Right lobe of liver (tissue), 6 donors: ENCODE data around the gene AGTRAP. TPM values are rescaled to one million over a fixed set of nuclear protein-coding genes. Genes with fewer than 3 reads are reported as not detected.

Source experiments
- ATAC-seq, 4 donors: fragments of 200-7000 bp; cut with Tn5 transposase; one replicate each; pipeline ENCODE4 v1.9.1; 2020; ENCODE audit warnings: mild to moderate bottlenecking in 4 of 4, moderate library complexity in 4 of 4
- DNase-seq, 3 donors: peaks; one replicate each; pipeline ENCODE4 v3.0.0-alpha.2; 2020
- H3K27ac ChIP-seq, 3 donors: fragments of 200-600 bp; one replicate each; pipeline ENCODE4 v1.8.0; 2022
- H3K27me3 ChIP-seq, 2 donors: fragments of 200-600 bp; one replicate each; pipeline ENCODE4 v1.8.0; 2022
- H3K36me3 ChIP-seq, 4 donors: fragments of 200-600 bp; sonication (generic) in 1 of 4; one replicate each; pipeline versions ENCODE4 v1.5.1 to v1.8.0; 2017 to 2022; ENCODE audit warnings: control low read depth in 1 of 4
- H3K4me1 ChIP-seq, 4 donors: fragments of 200-600 bp; sonication (generic) in 1 of 4; one replicate each; pipeline versions ENCODE4 v1.5.1 to v1.8.0; 2017 to 2022; ENCODE audit warnings: control low read depth in 1 of 4
- H3K4me3 ChIP-seq, 3 donors: fragments of 200-600 bp; one replicate each; pipeline ENCODE4 v1.8.0; 2022
- H3K9me3 ChIP-seq, 4 donors: fragments of 200-600 bp; sonication (generic) in 1 of 4; one replicate each; pipeline versions ENCODE4 v1.5.1 to v1.8.0; 2017 to 2022; ENCODE audit warnings: control low read depth in 1 of 4
- POLR2A ChIP-seq: fragments of 450-650 bp; IDR thresholded peaks from one replicate; pipeline ENCODE4 v1.6.1; 2017; ENCODE audit warnings: antibody characterized with exemption, mild to moderate bottlenecking
- WGBS: methylation state at CpG from one replicate; pipeline ENCODE4 v1.1.6; 2018; ENCODE audit warnings: low coverage, low lambda C conversion rate; ENCODE audit not compliant: insufficient coverage; ENCODE audit errors: missing lambda C conversion rate; 5-methylcytosine and 5-hydroxymethylcytosine counted together
- intact Hi-C, 2 donors: fragments of 100-400 bp; cut with DNase I; formaldehyde crosslinking; loops; one replicate each; pipeline versions ENCODE4 v1.11.2 to v1.14.1; 2022
- total RNA-seq, 6 experiments: library from RNA; depleted of rRNA in 2 of 6; stranded (reverse); fragments of >200 nt in 2 of 6; fragmentation: NEBNext Ultra II Directional in 3 of 6; extraction: Animal tissue kit (Norgen Biotek cat#: 25700) in 3 of 6; gene quantifications; one replicate each; pipeline versions ENCODE4 v1.1.0 to v1.2.4, GENCODE V29; 2016 to 2023
- TF ChIP-seq, protein P1 (sequence below), 4 donors: fragments of 200-600 bp in 3 of 4; fragments of 450-650 bp in 1 of 4; IDR thresholded peaks; one replicate each; pipeline versions ENCODE4 v1.5.1 to v1.8.0; 2016 to 2022; ENCODE audit warnings: antibody characterized with exemption in 4 of 4, mild to moderate bottlenecking in 2 of 4
- donor health status: DM: no; HTN: yes; CAD: no.
- donor health status: DM: no; HTN: no; CAD: no.
- donor health status: DM: no; HTN: no; CAD: no.
- donor health status: DM: no; HTN: yes; CAD: no.
- donor health status: DM: no; HTN: yes; CAD: no.

The AGTRAP gene
- total RNA-seq, 6 experiments from 2014 or later: 6.4 to 20.5 (median 11.4) TPM

DNA sequence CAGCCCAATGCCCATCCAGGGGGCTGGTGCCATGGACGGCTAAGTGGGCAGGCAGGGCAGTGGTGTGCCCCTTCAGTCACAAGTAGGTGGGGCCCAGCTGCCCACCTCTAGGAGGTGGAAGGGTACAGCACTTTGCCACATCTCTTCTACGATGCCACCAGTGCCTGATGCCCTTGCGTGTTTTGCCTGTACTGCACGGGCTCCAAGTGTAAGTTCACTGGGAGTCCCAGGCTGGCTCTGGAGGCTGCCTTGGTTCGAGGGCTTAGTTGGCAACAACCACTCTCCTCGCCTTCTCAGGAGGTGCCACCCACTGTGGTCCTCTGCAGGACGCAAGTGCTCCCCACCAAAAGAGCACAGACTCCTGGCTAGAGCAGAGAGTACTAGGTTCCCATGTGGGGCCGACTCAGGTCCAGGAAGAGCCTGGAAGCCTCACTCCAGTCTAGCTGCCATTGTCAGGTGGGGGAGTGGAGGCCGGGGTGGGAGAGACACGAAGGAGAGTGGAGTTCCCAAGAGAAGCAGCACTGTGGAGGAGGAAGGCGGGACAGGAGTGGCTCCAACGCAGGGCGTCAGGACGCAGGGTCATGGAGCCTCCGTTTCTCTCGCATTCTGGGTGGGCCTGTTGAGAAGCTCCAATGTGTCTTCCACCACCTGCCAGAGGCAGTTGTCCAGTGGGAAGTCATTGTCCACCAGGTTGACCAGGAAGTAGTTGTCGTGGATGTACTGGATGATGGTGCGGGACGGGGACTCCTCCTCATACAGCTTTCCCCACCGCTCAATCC lies 54.4 kb downstream of the AGTRAP start:
- WGBS: 58% methylated on average over 3 of the region's 20 CpGs
- Histone ChIP-seq H3K9me3 (no peaks in the 10 kb centered on the region), H3K4me1 (peaks cover 0 to 39% (median 16%) of the 10 kb centered on the region in 4 donors), H3K27me3 (no peaks in the 10 kb centered on the region), H3K4me3 (no peak overlapping the region), H3K27ac (peak overlapping the region; percentile 77 to 90 (median 86)), H3K36me3 (peaks cover 0 to 25% (median 13%) of the 10 kb centered on the region in 4 donors)
- intact Hi-C loops: no loop called here
- no peak for TF ChIP-seq POLR2A
- TF ChIP-seq, protein P1, sequence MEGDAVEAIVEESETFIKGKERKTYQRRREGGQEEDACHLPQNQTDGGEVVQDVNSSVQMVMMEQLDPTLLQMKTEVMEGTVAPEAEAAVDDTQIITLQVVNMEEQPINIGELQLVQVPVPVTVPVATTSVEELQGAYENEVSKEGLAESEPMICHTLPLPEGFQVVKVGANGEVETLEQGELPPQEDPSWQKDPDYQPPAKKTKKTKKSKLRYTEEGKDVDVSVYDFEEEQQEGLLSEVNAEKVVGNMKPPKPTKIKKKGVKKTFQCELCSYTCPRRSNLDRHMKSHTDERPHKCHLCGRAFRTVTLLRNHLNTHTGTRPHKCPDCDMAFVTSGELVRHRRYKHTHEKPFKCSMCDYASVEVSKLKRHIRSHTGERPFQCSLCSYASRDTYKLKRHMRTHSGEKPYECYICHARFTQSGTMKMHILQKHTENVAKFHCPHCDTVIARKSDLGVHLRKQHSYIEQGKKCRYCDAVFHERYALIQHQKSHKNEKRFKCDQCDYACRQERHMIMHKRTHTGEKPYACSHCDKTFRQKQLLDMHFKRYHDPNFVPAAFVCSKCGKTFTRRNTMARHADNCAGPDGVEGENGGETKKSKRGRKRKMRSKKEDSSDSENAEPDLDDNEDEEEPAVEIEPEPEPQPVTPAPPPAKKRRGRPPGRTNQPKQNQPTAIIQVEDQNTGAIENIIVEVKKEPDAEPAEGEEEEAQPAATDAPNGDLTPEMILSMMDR (IDR thresholded peaks at IDR 0.05): no peak
- DNase-seq: no peak
- ATAC-seq: no peak

DNA sequence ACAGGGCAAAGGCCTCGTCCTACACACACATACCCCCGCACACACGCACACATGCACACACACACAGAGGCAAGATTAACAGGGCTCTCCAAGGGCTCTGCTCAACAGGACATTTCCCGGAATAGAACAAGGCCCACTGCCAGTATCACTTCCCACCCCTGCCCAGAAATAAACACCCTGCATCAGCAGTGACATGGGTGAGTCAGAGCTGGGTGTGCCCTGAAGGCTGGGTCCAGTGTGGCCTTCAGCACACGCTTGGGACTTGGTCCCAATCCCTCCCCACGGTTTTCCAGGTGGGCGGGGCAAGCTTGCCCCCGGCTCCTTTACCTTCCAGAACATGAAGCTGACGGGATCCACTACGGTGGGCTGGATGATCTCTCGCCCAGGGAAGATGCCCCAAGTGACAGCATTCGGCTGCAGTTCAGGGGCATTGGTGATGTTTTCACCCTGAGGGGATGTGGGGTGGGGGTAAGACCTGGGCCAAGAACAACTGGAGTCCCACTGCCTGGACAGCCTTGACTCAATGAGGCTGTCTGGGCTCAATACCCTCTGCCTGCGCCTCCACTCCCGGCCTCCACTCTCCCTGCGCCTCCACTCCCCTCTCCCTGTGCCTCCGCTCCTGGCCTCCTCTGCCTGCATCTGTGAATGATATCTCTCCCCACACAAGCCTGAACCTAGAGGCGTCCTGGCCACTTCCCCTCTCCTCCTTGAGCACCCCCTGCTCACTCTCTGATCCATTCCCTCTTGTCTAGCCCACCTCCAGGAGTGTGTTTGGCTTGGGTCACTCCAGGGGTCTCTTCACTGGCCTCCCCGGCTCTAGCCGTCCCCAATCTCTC lies 55.2 kb downstream of the AGTRAP start:
- peak; percentile 76 to 89 (median 87) for DNase-seq
- H3K27me3 ChIP-seq: no peaks in the 10 kb centered on the region
- peak overlapping the region; percentile 77 to 90 (median 89) for H3K27ac ChIP-seq
- WGBS: 53% methylated on average over 11 of the region's 19 CpGs
- peaks cover 0 to 32% (median 17%) of the 10 kb centered on the region in 4 donors for H3K36me3 ChIP-seq
- H3K4me3 ChIP-seq: no peak overlapping the region
- intact Hi-C loops: no loop called here
- H3K9me3 ChIP-seq: no peaks in the 10 kb centered on the region
- peaks cover 0 to 36% (median 16%) of the 10 kb centered on the region in 4 donors for H3K4me1 ChIP-seq
- peak; percentile 87 to 91 (median 88) for ATAC-seq
- peak; percentile 32 for TF ChIP-seq POLR2A
- TF ChIP-seq, protein P1 (IDR thresholded peaks at IDR 0.05): no peak

DNA sequence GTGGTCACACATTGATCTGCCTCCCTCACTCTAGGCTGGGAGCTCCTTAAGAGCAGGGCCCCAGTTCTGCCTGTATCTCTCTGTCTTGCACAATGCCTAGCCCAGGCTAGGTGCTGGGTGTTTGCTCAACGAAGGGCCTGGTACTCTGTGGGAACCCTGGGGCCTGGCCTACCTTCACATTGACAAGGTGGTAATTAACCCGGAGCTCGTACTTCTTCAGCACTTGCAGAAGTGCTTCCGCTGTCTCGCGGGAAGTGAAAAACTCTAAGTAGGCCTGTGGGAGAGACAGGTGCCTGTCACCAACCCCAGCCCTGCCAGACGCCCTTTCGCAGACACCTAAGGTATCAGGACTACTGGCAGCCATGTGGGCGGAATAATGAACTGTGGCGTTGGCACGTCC lies 56.2 kb downstream of the AGTRAP start:
- Histone ChIP-seq H3K27ac (peak overlapping the region; percentile 77 to 90 (median 89)), H3K9me3 (no peaks in the 10 kb centered on the region), H3K4me1 (peaks cover 0 to 33% (median 16%) of the 10 kb centered on the region in 4 donors), H3K27me3 (no peaks in the 10 kb centered on the region), H3K4me3 (no peak overlapping the region), H3K36me3 (peaks cover 0 to 36% (median 20%) of the 10 kb centered on the region in 4 donors)
- ATAC-seq (no peak), DNase-seq (peak in 1 of 3 donors; percentile 17)
- intact Hi-C loops: no loop called here
- TF ChIP-seq, protein P1 (IDR thresholded peaks at IDR 0.05): no peak
- TF ChIP-seq POLR2A: no peak
- WGBS: 85% methylated on average over 10 of the region's 11 CpGs

DNA sequence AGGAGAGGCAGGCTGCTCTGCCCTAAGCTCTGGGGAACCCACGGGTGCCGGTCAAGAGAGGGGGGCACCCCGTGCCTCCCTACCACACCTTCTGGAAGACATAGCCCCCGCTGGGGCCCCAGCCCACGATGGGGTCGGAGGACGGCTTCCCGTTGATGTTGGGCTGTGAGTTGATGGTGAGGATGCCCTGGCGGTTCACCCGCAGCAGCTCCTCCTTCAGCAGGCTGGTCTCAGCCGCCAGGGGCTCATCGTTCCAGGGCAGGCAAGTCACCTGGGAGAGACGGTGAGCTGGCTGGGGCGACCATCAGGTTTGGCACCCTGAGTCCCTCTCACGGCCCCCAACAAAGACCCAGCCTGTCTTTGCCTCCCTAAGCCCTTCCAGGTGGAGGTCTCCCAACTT lies 57.9 kb downstream of the AGTRAP start:
- no peak for ATAC-seq
- H3K4me1 ChIP-seq: peaks cover 0 to 31% (median 11%) of the 10 kb centered on the region in 4 donors
- TF ChIP-seq POLR2A: no peak
- TF ChIP-seq, protein P1 (IDR thresholded peaks at IDR 0.05): no peak
- no CpG with 5 or more reads among the region's 15 CpGs for WGBS
- no peak for DNase-seq
- intact Hi-C loops: no loop called here
- no peaks in the 10 kb centered on the region for H3K27me3 ChIP-seq
- H3K9me3 ChIP-seq: no peaks in the 10 kb centered on the region
- peaks cover 0 to 40% (median 21%) of the 10 kb centered on the region in 4 donors for H3K36me3 ChIP-seq
- H3K4me3 ChIP-seq: no peak overlapping the region
- H3K27ac ChIP-seq: no peak overlapping the region
